Skeletal muscle tissue (tissue), 4 donors: ENCODE results near the gene PTPRA. TPM values are rescaled to one million over a fixed set of nuclear protein-coding genes. Genes with fewer than 3 reads are reported as not detected.
A peak's percentile ranks its signal among the peaks of the same experiment; 100 is the strongest.

Source experiments
- H3K27ac ChIP-seq: one replicate; pipeline ENCODE4 v1.7.0; 2013; ENCODE audit warnings: mild to moderate bottlenecking, low read depth, low read length, inconsistent platforms
- H3K27me3 ChIP-seq, 3 donors: one replicate each; pipeline ENCODE4 v1.7.0; 2013; ENCODE audit warnings: low read length in 3 of 3; ENCODE audit not compliant: control insufficient read depth in 3 of 3, insufficient read depth in 3 of 3
- H3K36me3 ChIP-seq, 3 donors: one replicate each; pipeline ENCODE4 v1.7.0; 2013; ENCODE audit warnings: low read length in 3 of 3; ENCODE audit not compliant: control insufficient read depth in 3 of 3, insufficient read depth in 3 of 3
- H3K4me1 ChIP-seq, 3 donors: one replicate each; pipeline ENCODE4 v1.7.0; 2013; ENCODE audit warnings: low read length in 3 of 3, mild to moderate bottlenecking in 3 of 3; ENCODE audit not compliant: control insufficient read depth in 3 of 3, insufficient read depth in 3 of 3
- H3K4me3 ChIP-seq, 3 donors: one replicate each; pipeline ENCODE4 v1.7.0; 2013; ENCODE audit warnings: low read length in 3 of 3
- H3K9ac ChIP-seq, 3 donors: one replicate each; pipeline ENCODE4 v1.7.0; 2013; ENCODE audit warnings: low read length in 3 of 3, mild to moderate bottlenecking in 3 of 3, moderate library complexity in 2 of 3, low read depth in 1 of 3
- H3K9me3 ChIP-seq, 3 donors: one replicate each; pipeline ENCODE4 v1.7.0; 2013; ENCODE audit warnings: low read length in 3 of 3; ENCODE audit not compliant: control insufficient read depth in 3 of 3
- total RNA-seq: library from RNA; depleted of rRNA; stranded (reverse); fragments of >200 nt; gene quantifications from one replicate; pipeline ENCODE4 v1.2.3, GENCODE V29; 2014
- donor health status: Osteomylitis.

PTPRA gene
- total RNA-seq, 1 donor from 2014 or later = 93.4 TPM

DNA sequence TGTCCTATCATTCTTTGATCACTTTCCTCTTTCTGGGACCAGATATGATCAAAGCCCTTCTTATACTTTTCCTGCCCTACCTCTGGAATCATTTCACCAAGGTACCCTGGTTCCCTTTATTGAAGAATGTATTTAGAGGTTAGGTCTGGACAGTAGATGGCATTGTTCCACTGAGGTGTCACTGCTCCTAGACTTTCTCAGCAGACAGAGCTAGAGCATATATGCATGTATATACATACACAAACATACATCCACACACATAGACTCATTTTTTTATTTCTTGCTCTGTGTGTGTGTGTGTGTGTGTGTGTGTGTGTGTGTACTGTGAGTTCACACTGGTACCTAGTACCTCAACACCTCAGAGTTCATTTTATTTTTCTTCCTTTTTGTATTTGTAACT is 40.9 kb downstream of the PTPRA start:
- Histone ChIP-seq H3K4me1 (peaks cover 0 to 8% (median 8%) of the 10 kb centered on the region in 3 donors), H3K27me3 (no peaks in the 10 kb centered on the region), H3K27ac (no peak overlapping the region), H3K9me3 (no peaks in the 10 kb centered on the region), H3K4me3 (no peak overlapping the region), H3K36me3 (no peaks in the 10 kb centered on the region), H3K9ac (no peak overlapping the region)

DNA sequence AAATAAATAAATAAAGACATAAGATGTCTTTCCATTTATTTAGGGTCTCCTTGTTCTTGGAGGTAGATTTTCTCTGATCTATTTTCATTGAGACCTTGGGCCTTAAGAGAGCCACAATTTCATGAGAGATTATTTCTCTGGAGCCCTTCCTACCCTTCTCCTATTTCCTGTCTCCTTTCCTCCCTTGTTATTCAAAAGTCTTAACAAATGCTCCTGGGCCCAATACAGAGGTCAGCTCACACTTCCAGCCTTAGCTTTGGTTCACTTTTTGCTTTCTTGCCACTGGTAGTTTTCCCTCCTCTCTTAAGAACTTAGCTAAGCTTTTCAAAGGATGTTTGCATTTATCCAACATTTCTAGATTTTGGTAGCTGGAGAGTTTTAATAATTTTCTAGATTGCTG is 44.0 kb downstream of the PTPRA start:
- H3K9me3 ChIP-seq = no peaks in the 10 kb centered on the region
- H3K27me3 ChIP-seq = no peaks in the 10 kb centered on the region
- H3K27ac ChIP-seq = no peak overlapping the region
- H3K9ac ChIP-seq = no peak overlapping the region
- H3K36me3 ChIP-seq = no peaks in the 10 kb centered on the region
- peaks cover 5 to 14% (median 12%) of the 10 kb centered on the region in 3 donors for H3K4me1 ChIP-seq
- no peak overlapping the region for H3K4me3 ChIP-seq

DNA sequence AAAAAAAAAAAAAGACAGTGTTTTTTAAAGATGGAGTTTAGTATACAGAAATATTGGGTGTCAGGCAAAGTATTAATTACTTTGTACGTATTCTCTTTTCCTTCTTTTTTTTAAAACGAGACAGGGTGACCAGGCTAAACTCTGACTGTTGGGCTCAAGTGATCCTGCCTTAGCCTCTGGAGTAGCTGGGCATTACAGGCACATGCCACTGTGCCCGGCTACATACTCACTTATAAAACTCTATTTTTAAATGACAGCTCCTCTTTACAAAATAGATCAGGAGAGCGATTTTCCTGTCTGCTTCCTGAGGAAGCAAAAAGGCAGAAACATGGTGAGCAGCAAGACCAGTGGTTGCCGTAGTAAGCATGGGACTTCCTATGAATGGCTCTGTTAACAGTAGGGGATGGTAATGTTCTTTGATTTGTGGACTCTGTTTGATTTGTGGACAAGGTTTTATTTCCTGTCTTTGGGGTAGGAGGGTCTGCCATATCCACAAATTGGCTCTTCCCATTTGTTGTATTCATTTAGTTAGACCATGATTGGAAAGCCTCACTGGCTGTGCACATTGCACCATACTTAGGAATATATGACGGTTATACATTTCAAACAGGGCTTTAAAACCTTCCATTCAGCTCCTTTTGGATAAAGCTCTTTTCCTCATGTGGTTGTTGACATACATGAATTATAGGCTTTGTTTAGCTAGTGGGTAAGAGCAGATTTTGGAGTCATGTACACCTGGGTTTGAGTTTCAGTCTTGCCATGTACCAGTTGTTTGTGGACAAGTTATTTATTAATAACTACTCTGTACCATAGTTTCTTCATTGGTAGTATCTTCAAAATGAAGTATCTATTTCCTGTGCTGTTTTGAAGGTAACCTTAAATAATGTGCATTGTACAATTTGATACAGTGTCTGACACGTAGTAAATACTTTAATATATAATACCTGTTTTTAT is 45.1 kb downstream of the PTPRA start:
- Histone ChIP-seq H3K27ac (peak overlapping the region; percentile 8), H3K9me3 (no peaks in the 10 kb centered on the region), H3K4me1 (peaks cover 5 to 14% (median 12%) of the 10 kb centered on the region in 3 donors), H3K36me3 (no peaks in the 10 kb centered on the region), H3K27me3 (no peaks in the 10 kb centered on the region), H3K9ac (no peak overlapping the region), H3K4me3 (no peak overlapping the region)

DNA sequence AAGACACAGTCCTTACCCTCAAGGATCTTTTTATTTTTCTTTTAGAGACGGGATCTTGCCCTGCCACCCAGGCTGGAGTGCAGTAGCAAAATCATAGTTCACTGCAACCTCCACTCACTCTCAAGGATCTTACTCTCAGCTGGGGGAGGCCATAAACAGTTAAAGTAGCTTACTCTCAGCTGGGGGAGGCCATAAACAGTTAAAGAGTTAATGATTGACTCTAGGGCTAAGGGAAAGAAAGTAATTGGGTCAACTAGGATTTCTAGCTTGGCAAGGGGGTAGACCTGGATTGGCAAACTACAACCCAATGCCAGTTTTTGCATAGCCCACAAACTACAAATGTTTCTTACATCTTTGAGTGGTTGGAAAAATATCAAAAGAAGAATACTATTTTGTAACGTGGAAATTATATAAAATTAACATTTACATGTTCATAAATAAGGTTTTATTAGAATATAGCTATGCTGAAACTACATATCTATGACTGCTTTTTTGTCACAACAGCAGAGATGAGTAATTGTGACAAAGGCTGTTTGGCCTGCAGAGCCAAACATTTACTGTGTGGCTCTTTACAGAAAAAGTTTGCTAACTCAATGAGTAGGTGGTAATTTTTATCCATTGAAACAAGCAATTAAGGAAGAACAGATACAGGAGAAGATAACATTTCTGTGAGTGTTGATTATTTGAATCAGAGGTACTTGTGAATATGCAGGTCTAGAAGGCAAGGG is 46.4 kb downstream of the PTPRA start:
- H3K9me3 ChIP-seq = no peaks in the 10 kb centered on the region
- H3K4me1 ChIP-seq = peaks cover 5 to 14% (median 12%) of the 10 kb centered on the region in 3 donors
- peaks cover 4 to 8% (median 7%) of the 10 kb centered on the region in 3 donors for H3K36me3 ChIP-seq
- H3K27me3 ChIP-seq = no peaks in the 10 kb centered on the region
- no peak overlapping the region for H3K4me3 ChIP-seq
- H3K27ac ChIP-seq = no peak overlapping the region
- H3K9ac ChIP-seq = no peak overlapping the region

GRCh38 chr20:2920473-2920872 is 47.2 kb downstream of the PTPRA start:
- no peak overlapping the region for H3K9ac ChIP-seq
- H3K27ac ChIP-seq = no peak overlapping the region
- no peaks in the 10 kb centered on the region for H3K9me3 ChIP-seq
- H3K27me3 ChIP-seq = no peaks in the 10 kb centered on the region
- H3K4me3 ChIP-seq = no peak overlapping the region
- peaks cover 7 to 10% (median 8%) of the 10 kb centered on the region in 3 donors for H3K36me3 ChIP-seq
- peaks cover 5 to 14% (median 12%) of the 10 kb centered on the region in 3 donors for H3K4me1 ChIP-seq

DNA sequence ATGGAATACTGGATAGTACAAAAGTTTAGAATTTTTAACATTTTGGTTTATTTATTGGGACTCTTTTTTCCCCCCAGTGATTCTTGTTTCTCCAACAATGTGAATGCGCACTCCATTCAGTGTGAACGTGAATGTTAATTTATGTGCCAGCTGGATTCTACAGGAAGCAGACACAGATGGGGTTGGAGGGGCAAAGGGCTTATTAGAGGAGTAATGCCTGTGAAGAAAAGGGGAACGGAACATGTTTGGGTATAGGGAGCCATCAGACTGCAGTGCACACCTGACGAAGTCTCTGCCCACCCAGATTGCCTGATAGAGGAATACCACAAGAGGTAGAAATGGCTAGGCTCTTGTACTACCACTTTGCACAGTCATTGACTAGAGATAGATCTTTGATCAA is 48.2 kb downstream of the PTPRA start:
- H3K36me3 ChIP-seq = peaks cover 7 to 10% (median 8%) of the 10 kb centered on the region in 3 donors
- no peak overlapping the region for H3K4me3 ChIP-seq

GRCh38 chr20:2922957-2923356 is 49.7 kb downstream of the PTPRA start:
- Histone ChIP-seq H3K36me3 (peaks cover 7 to 10% (median 8%) of the 10 kb centered on the region in 3 donors), H3K27ac (no peak overlapping the region), H3K27me3 (no peaks in the 10 kb centered on the region), H3K9ac (no peak overlapping the region), H3K4me3 (no peak overlapping the region), H3K4me1 (peaks cover 5 to 13% (median 12%) of the 10 kb centered on the region in 3 donors), H3K9me3 (no peaks in the 10 kb centered on the region)

More for the DNA sequence above, 48.2 kb downstream of the PTPRA start:
- H3K27ac ChIP-seq = no peak overlapping the region
- H3K9me3 ChIP-seq = no peaks in the 10 kb centered on the region
- no peaks in the 10 kb centered on the region for H3K27me3 ChIP-seq
- H3K4me1 ChIP-seq = peaks cover 5 to 14% (median 12%) of the 10 kb centered on the region in 3 donors
- H3K9ac ChIP-seq = no peak overlapping the region

DNA sequence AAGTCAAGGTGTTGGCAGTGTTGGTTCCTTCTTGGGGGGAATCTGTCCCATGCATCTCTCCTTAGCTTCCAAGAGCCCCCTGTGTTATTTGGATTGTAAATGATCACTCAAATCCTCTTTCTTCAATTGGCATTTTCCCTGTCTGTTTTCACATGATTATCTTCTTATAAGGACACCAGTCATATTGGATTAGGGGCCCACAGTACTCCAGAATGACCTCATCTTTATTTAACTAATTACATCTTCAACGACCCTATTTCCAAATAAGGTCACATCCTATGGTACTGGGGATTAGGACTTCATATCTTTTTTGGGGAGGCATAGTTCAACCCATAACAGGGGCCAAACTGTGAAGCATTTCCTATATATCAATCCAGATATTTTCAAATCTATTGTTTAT is 57.3 kb downstream of the PTPRA start:
- Histone ChIP-seq H3K9ac (no peak overlapping the region), H3K4me1 (no peaks in the 10 kb centered on the region), H3K36me3 (peaks cover 0 to 11% (median 0%) of the 10 kb centered on the region in 3 donors), H3K27me3 (no peaks in the 10 kb centered on the region), H3K4me3 (no peak overlapping the region), H3K27ac (no peak overlapping the region), H3K9me3 (no peaks in the 10 kb centered on the region)

DNA sequence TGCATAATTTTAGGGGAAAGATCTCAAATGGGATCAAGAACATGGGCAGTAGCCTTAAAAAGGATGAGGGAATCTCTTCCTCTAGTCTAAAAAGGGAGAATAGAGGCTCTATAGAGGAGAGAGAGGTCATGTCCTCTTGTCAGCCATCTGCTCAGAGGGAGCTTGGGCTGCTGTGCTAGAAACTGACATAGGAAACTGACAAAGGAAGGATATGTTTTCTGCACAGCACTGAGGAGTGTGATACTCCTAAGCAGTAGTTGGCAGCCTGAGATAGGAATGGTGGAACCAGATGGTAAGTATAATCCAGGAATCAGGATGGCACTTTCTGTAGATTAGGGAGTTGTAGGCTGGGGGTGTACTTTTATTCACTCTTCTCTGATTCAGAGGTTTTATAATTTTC is 59.2 kb downstream of the PTPRA start:
- Histone ChIP-seq H3K4me3 (no peak overlapping the region), H3K27me3 (no peaks in the 10 kb centered on the region), H3K9ac (no peak overlapping the region), H3K36me3 (peaks cover 0 to 11% (median 0%) of the 10 kb centered on the region in 3 donors), H3K9me3 (no peaks in the 10 kb centered on the region), H3K4me1 (no peaks in the 10 kb centered on the region), H3K27ac (no peak overlapping the region)

GRCh38 chr20:2937902-2938301 is 64.6 kb downstream of the PTPRA start:
- Histone ChIP-seq H3K36me3 (peaks cover 0 to 2% (median 0%) of the 10 kb centered on the region in 3 donors), H3K4me1 (peaks cover 5 to 7% (median 6%) of the 10 kb centered on the region in 3 donors), H3K9ac (no peak overlapping the region), H3K9me3 (no peaks in the 10 kb centered on the region), H3K4me3 (no peak overlapping the region), H3K27me3 (no peaks in the 10 kb centered on the region), H3K27ac (no peak overlapping the region)
